ENCODE measurements around the gene SLC25A13.
A peak's percentile ranks its signal among the peaks of the same experiment; 100 is the strongest.

DNA sequence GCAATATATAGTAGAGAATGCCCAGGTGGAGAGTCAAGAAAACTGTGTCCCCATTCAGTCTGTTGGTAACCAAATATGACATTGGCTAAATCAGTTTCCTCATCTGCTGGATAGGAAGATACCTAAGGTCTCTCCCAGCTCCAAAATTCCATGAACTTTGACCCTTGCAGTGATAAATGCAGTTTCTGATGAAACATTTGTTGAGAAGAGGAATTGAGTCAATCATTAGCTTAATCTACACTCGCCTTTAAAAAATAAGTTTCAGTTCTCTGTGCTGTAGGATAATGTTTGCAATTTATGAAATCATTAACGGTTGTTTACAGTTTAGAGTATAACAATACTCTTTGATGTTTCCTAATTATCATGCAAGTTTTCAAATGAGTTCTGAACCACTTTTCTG, 38.0 kb upstream of the SLC25A13 start:
- TF ChIP-seq USF2 (CRISPR knock-in tag; IDR thresholded peaks at IDR 0.05) (no peak), ATF6 (CRISPR knock-in tag; IDR thresholded peaks at IDR 0.05) (no peak), CBFB (CRISPR knock-in tag; IDR thresholded peaks at IDR 0.05; ENCODE audit: low read depth) (no peak), NFE2L1 (CRISPR knock-in tag; IDR thresholded peaks at IDR 0.05) (no peak), ZNF263 (CRISPR knock-in tag; IDR thresholded peaks at IDR 0.05; ENCODE audit: low read depth) (no peak), CTCF (IDR thresholded peaks at IDR 0.05) (no peak), SP1 (CRISPR knock-in tag; conservative IDR thresholded peaks at IDR 0.05) (no peak), NR1H2 (CRISPR knock-in tag; IDR thresholded peaks at IDR 0.05) (no peak), GABPB1 (CRISPR knock-in tag; IDR thresholded peaks at IDR 0.05) (peak; percentile 89), TCF7 (CRISPR knock-in tag; IDR thresholded peaks at IDR 0.05; ENCODE audit: low read depth) (no peak), NR2C2 (CRISPR knock-in tag; IDR thresholded peaks at IDR 0.05) (no peak), ZNF138 (CRISPR knock-in tag; conservative IDR thresholded peaks at IDR 0.05) (no peak)
- TF ChIP-seq, protein P1, sequence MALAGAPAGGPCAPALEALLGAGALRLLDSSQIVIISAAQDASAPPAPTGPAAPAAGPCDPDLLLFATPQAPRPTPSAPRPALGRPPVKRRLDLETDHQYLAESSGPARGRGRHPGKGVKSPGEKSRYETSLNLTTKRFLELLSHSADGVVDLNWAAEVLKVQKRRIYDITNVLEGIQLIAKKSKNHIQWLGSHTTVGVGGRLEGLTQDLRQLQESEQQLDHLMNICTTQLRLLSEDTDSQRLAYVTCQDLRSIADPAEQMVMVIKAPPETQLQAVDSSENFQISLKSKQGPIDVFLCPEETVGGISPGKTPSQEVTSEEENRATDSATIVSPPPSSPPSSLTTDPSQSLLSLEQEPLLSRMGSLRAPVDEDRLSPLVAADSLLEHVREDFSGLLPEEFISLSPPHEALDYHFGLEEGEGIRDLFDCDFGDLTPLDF (CRISPR knock-in tag; IDR thresholded peaks at IDR 0.05), result no peak
- TF ChIP-seq, protein P2, sequence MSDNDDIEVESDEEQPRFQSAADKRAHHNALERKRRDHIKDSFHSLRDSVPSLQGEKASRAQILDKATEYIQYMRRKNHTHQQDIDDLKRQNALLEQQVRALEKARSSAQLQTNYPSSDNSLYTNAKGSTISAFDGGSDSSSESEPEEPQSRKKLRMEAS (CRISPR knock-in tag; IDR thresholded peaks at IDR 0.05), result no peak
